HepG2 (cell line): Measurements from ENCODE around the gene DDX28. TPM values are rescaled to one million over a fixed set of nuclear protein-coding genes. Genes with fewer than 3 reads are reported as not detected.

Source experiments
- PRDM10 ChIP-seq: sonication (generic); formaldehyde crosslinking; IDR thresholded peaks from 2 replicates; pipeline ENCODE4 v1.4.0; 2020; ENCODE audit warnings: low read depth, missing genetic modification reagents
- ZNF556 ChIP-seq: sonication (generic); formaldehyde crosslinking; IDR thresholded peaks from 2 replicates; pipeline ENCODE4 v1.4.0; 2020; ENCODE audit warnings: mild to moderate bottlenecking, missing genetic modification reagents, borderline replicate concordance
- ZNF737 ChIP-seq: sonication (generic); formaldehyde crosslinking; IDR thresholded peaks from 2 replicates; pipeline ENCODE4 v1.5.0; 2020; ENCODE audit warnings: missing genetic modification reagents, mild to moderate bottlenecking, borderline replicate concordance
- polyA plus RNA-seq, 8 experiments: library from polyadenylated mRNA; depleted of rRNA in 3 of 8; stranded (reverse) in 7 of 8; unstranded in 1 of 8; fragments of >200 nt; fragmentation: Illumina TruSeq in 4 of 8; extraction: Trizol in 4 of 8; gene quantifications; 2 replicates each; pipeline versions ENCODE4 v1.2.1 to v1.2.3, GENCODE V29; 2011 to 2016; ENCODE audit warnings: low read depth in 4 of 8, missing spikeins in 1 of 8, mixed read lengths in 1 of 8; ENCODE audit not compliant: insufficient read depth in 1 of 8
- total RNA-seq, 5 experiments: library from RNA; depleted of rRNA; stranded (reverse); fragments of >200 nt; fragmentation: Illumina TruSeq; extraction: Trizol; gene quantifications; 2 replicates each; pipeline ENCODE4 v1.2.3, GENCODE V29; 2016; ENCODE audit warnings: low read depth in 1 of 5
- TF ChIP-seq, protein P1 (sequence below): sonication (generic); formaldehyde crosslinking; IDR thresholded peaks from 2 replicates; pipeline ENCODE4 v1.5.0; 2020; ENCODE audit warnings: missing genetic modification reagents
- TF ChIP-seq, protein P2 (sequence below), 2 experiments: IDR thresholded peaks; 2 replicates each; pipeline ENCODE4 v1.6.1; 2011 to 2012; ENCODE audit warnings: low read length in 2 of 2, borderline replicate concordance in 1 of 2, low read depth in 1 of 2, mild to moderate bottlenecking in 1 of 2, moderate library complexity in 1 of 2

DDX28 gene
- total and polyA plus RNA-seq, 2 of the 13 experiments (the other 11 are each of a cell fraction or from before 2014, with no cell fraction given), result 14.1 to 16.4 TPM

- no peak for TF ChIP-seq PRDM10 (CRISPR knock-in tag)
- TF ChIP-seq, protein P1, sequence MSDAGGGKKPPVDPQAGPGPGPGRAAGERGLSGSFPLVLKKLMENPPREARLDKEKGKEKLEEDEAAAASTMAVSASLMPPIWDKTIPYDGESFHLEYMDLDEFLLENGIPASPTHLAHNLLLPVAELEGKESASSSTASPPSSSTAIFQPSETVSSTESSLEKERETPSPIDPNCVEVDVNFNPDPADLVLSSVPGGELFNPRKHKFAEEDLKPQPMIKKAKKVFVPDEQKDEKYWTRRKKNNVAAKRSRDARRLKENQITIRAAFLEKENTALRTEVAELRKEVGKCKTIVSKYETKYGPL (CRISPR knock-in tag), result no peak
- no peak for TF ChIP-seq ZNF737 (CRISPR knock-in tag)
- no peak for TF ChIP-seq ZNF556 (CRISPR knock-in tag)
- TF ChIP-seq, protein P2, sequence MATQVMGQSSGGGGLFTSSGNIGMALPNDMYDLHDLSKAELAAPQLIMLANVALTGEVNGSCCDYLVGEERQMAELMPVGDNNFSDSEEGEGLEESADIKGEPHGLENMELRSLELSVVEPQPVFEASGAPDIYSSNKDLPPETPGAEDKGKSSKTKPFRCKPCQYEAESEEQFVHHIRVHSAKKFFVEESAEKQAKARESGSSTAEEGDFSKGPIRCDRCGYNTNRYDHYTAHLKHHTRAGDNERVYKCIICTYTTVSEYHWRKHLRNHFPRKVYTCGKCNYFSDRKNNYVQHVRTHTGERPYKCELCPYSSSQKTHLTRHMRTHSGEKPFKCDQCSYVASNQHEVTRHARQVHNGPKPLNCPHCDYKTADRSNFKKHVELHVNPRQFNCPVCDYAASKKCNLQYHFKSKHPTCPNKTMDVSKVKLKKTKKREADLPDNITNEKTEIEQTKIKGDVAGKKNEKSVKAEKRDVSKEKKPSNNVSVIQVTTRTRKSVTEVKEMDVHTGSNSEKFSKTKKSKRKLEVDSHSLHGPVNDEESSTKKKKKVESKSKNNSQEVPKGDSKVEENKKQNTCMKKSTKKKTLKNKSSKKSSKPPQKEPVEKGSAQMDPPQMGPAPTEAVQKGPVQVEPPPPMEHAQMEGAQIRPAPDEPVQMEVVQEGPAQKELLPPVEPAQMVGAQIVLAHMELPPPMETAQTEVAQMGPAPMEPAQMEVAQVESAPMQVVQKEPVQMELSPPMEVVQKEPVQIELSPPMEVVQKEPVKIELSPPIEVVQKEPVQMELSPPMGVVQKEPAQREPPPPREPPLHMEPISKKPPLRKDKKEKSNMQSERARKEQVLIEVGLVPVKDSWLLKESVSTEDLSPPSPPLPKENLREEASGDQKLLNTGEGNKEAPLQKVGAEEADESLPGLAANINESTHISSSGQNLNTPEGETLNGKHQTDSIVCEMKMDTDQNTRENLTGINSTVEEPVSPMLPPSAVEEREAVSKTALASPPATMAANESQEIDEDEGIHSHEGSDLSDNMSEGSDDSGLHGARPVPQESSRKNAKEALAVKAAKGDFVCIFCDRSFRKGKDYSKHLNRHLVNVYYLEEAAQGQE (IDR thresholded peaks at IDR 0.05; ENCODE audit: borderline replicate concordance in 1 of 2, low read depth in 1 of 2, low read length in 2 of 2), result no peak
These were observed 45.4 kb downstream of the DDX28 start (continued) for GRCh38 chr16:67977469-67978227.
